Stimulated activated CD4-positive, alpha-beta T cell treated with anti-CD3 and anti-CD28 coated beads, Interleukin-2, amount 100 ng/mL, for 48 hours (primary cell): ENCODE results near the gene LIPC.

Source experiments
- DNase-seq, 2 donors: peaks; one replicate each; pipeline ENCODE4 v3.0.0-alpha.2; 2020

The LIPC gene

DNA sequence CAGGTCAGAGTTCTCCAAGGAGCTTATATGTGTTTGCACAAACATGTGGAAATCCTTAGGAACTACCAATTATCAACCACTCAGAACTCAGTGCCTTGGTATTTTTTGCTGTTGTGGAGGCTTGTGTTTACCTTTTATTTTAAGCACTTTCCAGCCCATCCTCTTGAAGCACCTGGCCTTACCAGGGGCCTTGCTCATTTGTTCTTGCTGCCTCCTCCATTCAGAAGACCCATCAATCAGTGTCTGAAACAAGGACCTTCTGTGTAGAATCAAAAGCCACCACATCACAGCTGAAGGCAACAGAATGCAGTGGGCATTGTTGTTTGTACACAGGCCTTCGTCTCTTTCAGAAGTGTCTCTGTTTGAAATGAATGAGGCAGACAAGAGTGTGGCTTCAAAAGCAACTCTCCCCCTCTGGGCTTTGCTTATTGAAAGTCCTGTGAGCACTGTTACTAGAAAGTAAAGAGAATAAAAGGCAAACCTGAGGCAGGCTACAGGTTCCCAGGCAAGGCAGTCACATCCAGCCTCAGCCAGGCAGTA lies 24.5 kb upstream of the LIPC start:
- no peak for DNase-seq

DNA sequence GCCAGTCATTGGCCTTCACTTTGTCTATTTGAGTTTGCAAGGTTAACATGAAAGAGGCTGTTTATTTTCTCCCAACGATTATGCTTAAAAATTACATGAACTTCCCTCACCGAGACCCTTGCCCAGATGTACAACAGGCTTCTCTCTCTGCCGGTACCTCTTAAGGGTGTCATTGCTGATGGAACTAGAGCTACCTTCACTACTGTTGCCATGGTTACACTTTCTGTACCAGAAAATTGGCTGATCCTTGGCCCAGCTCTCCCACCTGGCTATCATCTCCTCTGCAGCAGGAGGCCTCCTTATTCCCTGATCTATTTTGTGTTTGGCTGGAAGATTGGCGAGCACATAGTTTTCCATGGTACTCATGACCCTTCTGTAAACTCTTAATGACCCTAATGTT lies 24.0 kb upstream of the LIPC start:
- no peak for DNase-seq

DNA sequence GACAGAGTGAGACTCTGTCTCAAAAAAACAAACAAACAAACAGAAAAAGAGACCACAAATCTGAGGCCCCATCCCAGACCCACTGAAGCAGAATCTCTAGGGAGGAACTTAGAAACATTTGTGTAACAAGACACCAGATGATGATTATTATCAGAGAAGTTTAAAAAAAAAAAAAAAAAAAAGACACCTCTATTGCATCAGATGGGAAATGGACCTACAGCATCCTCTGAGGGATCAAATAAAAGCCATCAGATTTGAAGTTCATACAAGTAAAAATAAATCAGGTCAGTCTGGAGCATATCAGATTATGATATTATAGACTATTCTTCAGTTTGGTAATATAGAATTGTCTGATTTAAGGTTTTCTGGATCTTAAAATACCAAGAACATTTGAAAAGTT lies 21.9 kb upstream of the LIPC start:
- DNase-seq: no peak

DNA sequence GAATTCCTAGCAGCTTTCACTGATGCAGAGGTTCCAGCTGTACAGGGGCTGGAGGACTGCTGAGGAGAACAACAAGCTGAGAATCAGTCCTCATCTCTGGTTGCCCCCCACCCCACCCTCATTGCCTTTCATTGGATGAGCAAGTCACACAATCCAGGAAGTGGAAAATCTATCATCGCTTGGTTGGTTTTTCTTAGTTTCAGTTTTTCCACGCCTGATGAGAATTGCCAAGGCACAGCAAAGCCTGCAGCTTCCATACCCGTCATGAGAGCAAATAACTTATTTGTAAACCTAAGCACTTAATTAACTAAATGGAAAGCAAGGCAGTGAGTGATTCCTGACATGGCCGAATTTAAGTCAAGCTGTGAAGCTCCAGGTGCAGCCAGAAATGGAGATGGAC lies 21.4 kb upstream of the LIPC start:
- peak in 1 of 2 donors; percentile 9 for DNase-seq

DNA sequence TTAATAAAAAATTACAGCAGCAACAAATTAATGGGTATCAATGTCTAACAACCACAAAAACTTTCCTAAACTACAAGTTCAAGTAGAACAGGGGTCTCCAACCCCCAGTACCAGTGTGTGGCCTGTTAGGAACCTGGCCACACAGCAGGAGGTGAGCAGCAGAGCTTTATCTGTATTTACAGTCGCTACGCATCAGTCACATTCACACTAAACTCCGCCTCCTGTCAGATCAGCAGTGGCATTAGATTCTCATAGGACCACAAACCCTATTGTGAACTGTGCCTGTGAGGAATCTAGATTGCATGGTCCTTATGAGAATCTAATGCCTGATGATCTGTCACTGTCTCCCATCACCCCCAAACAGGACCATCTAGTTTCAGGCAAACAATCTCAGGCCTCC lies 18.5 kb upstream of the LIPC start:
- no peak for DNase-seq

DNA sequence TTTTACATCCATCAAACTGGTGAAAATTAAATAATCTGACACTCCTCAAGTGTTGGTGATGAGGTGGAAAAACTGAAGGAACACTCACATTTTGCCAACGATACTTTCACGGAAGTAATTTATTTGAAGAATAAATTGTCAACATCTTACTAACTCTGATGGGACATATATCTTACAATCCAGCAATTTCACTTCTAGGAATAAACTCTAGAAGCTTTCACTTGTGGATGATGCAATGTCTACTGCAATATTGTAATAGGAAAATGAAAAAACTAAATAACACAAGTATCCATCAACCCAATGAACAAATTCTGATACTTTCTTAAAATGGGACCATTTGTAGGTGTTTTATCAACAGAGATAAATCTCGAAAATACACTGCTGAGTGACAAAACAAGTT lies 16.2 kb upstream of the LIPC start:
- DNase-seq: no peak

DNA sequence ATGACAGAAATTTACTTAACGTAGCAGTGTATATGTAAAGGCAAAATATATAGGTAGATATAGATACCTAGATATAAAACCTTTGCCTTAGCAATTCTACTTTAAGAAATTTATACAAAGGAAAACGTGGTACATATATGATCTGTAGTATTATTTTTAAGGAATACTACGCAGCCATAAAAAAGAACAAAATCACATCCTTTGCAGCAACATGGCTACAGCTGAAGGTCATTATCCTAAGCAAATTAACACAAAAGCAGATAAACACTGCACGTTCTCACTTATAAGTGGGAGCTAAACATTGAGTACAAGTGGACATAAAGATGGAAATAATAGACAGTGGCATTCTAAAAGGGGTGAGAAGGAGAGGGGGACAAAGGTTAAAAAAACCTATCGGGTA lies 14.8 kb upstream of the LIPC start:
- no peak for DNase-seq

DNA sequence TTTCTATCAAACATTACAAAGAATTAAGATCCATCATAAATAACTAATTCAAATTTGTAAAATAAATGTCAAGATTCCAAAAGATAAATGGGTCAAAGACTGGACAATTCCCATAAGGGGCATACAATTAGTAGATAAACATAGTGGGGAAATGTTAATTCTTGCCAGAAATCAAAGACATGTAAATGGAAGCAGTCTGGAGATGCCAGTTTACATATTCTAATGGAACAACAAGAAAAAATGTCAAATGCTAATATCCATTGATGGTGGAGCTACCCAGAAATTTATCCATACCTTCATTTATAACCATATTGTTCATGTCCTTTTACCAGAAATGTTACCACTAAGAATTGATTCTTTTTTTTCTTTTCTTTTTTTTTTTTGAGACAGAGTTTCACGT lies 13.7 kb upstream of the LIPC start:
- no peak for DNase-seq

DNA sequence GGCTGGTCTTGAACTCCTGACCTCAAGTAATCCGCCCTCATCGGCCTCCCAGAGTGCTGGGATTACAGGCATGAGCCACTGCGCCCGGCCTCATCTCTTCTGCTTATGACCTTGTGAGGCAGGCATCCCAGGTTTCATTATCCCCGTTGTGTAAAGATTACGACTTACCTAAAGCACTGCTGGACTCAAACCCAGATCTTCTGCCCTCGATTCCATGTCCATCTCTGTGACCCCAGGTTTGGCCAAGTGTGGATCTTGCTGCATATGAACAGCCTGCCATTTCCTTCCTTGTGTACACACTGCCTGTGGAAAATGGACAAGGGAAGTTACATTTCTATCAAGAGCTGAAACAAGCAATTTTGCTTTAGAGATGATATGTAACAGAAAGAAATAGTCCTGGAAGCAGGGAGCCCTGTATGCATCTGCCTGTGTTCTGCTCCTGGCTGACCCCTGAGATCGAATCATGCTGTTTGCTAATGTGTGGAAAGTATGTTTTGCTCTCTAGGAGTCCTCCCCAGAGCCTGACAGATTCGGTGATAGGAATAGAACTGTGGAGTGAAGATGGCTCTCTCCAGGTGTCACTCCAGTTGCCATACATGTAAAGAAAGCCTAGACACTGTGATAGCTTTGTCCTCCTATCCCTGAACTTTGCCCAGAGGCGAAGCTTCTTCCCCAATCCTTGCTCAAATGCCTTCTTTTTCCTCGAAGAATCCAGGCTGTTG lies 11.8 kb upstream of the LIPC start:
- DNase-seq: no peak

DNA sequence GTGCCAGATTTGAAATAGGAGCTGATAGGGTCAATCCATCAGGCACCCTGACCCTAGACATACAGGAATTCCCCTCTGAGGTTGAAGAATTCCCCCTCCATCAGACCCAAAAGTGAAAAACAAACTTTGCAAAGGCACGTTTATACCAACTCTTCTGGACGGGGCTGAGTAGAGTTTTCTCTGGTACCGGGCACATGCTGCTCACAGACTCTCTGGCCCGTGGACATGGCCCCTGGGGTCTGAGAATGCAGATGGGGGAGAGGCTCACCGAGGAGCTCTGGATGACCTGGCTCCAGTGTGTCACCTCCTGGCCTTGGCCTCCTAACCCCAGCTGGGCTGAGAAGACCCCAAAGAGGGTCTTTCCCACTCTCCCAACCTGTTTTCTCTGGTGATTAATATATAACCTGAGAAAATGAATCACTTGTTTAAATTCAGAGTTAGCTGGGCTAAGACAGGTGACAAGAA lies 11.2 kb upstream of the LIPC start:
- no peak for DNase-seq

DNA sequence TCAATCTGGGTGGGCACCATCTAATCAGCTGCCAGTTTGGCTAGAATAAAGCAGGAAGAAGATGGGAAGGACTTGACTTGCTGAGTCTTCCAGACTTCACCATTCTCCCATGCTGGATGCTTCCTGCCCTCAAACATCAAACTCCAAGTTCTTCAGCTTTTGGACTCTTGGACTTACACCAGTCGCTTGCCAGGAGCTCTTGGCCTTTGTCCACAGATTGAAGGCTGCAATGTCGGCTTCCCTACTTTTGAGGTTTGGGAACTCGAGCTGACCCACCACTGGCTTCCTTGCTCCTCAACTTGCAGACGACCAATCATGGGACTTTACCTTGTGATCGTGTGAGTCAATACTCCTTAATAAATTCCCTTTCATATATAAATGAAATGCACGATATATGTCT lies 8.6 kb upstream of the LIPC start:
- DNase-seq: no peak

DNA sequence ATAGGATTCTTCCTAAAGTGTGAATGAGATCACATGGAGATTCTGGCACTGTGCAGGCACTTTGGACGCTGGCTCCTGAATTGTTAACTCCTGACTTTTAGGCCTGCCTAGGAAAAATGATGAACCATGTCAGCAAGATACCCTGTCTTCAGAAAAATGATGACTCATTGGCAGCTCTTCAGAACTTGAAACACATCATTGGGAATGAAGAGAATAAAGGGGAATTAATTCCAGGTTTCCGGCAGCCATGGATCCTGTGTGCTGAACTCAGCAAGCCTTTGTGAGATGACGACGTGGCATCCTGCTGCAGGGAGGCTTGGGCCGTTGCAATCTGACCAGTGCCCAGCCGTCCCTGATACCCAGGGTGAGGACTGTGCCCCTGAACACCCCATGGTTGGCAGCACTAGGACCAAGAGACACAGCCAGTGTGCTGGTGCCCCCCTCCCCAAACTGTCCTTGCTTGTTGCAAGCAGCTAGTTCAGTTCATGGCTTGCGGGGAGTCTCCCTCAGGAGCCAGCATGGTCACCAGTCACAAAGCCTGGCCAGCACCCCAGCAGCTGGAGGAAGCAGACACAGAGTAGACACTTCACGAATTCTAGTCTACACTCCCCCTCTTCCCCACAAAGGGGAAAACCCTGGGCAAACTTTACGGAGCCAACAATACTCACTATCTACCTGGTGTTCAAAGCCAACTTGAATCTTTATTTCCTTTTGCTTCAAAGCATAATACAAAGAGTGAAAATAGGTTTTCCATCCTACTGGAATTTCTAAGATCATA lies 7.8 kb upstream of the LIPC start:
- DNase-seq: no peak

DNA sequence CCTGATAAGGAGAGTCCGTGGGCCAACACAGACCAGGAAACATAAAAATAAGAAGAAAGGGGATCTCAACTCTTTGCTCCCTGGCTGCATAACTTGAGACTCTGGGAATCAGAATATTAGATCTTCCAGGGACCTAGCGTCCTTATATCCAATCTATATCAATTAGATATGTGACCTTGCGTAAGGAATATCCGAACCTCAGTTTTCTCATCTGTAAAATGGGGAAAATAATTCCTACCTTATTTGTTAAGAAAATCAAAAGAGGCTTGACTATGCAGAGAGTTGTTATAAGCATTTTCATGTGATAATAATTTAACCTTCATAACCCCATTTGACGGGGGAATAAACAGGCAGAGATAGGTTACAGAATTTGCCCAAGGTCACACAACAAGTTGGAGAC lies 7.1 kb upstream of the LIPC start:
- DNase-seq: no peak

DNA sequence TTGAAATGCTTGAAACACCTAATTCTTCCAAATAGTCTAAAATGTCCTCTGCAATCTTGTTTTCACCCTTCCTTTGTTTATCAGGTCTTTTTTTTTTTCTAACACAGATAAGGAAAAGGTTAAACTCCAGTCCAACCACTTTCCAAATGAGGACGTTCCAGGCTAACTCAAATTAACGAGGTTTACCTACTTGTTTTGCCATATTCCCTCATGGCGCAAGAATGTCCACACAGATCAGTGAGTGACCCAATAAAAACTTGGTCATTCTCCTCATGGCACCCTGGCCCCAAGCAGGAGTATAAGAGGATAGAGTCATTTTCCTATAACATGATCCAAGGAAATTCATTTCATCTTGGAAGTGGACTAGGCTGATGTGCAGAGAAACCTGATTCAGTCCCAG lies 6.6 kb upstream of the LIPC start:
- no peak for DNase-seq

DNA sequence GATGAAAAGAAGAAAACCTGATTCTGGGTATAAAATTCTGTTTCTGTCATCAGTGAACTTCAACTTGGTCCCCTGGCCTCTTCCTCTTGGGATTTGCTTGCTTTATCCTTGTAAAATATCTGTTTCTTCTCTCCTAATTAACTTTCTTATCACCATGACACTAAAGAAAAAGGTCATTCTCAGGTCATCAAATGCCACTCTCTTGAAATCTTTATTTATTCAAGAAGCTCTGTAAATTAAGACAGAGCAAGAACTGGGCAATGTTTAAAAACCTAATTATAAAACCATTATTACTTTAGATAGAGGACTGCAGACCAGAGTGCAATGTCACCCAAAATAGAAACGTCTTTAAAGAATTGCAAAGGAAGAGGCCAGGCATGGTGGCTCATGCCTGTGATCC lies 6.0 kb upstream of the LIPC start:
- no peak for DNase-seq

DNA sequence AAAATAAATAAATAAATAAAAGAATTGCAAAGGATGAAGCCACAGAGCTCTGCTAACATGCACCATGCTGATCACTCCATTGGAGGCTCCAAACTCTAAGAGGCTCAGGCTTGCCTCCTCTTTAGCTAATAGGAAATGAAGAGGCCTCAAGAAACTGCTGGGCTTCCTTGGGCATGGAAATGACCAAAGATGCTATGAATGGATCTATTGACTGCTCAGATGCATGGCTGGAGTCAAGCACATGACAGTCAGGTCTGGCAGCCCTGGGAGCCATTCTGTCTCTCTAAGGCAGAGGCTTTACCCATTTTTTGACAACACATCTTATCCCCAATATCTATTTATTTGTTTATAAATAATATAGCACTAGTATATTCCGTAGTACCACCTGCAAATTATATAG lies 5.3 kb upstream of the LIPC start:
- DNase-seq: no peak

DNA sequence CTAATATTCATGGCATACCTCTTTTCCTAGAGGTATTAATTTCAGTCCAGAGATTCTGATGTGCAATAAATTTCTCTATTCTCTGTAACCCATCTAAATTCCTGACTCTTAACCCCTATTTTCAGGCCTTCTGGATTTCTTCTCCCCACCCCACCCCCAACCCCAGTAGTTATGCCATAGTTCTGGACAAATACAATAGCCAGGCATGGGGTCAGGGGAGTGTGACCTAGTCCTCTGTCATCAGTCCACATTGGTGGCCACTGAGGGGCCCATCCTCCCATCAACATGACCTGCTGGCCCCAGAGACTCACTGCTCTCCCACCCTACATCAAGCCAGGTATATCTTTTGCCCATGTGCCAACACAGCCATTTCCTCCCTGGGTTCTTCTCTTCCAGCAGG lies 3.8 kb upstream of the LIPC start:
- no peak for DNase-seq

DNA sequence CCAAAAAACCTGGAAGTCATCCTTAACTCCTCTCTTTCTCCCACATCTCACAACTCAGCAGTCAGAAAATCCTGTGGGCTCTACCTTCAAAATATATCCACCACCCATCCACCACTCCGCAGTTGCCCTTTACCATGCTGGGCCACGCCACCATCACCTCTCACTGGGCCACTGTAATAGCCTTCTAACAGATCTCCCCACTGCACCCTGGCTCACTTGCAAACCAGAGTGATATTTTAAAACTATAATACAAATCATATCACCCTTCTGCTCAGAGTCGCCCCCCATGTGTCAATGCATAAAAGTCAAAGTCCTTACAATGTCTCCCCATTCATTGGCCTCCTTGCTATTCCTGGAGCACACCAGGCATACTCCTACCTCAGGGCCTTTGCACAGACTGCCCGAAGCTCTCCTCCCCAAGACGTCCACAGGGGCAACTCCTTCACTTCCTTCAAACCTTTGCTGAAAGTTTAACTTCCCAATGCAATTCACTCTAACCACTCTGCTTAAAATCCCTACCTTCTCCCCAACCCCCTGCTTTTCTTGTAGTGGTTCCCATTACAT lies 1.5 kb upstream of the LIPC start:
- no peak for DNase-seq

DNA sequence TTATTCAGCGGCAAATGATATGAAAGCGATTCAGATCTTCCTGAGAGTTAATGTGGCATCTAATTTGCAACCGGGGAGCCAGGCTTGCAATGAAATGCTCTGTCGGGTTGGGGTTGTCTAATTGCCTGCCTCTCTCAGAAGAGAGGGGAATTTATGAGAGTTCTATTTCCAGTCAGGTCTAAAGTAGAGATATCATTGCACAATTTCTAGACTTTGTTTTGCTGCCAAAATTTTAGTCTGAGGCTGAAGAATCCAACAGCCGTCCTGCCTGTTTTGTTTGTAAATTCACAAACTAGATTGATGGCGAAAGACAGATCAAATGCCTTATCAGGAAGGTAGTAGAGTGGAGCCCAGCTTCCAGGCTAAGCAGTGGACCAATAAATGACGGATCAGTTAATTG lies 610 bp downstream of the LIPC start:
- no peak for DNase-seq

DNA sequence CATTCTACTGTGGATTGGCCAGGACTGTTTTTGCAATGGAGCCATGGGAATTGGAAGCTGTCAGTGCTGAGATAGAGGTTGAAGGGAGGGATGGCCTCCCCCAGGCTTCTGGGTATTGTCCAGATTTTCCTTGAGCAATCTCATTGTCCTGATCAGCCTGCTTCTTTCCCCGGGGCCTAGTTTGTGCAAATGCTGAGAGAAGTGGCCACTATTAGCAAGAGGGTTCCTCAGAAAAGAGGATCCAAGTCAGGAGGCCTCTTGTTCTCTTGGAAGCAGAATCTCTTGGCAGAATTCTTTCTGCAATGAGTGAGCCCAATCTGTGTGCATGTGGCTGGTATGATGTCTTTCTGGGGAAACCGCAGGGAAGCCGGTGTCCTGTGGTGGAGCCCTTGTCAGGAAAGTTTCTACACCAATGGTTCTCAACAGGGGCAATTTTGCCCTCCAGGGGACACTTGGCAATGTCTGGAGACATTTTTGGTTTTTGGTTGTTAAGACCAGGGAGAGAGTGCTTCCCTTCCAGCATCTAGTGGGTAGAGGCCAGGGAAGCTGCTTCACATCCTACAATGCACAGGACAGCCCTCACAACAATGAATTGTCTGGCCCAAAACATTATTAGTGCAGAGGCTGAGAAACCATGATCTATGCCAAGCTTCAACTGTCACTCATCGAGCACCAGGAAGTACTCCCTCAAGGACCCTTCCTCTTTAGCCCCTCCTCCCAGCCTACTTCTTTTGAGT lies 2.0 kb downstream of the LIPC start:
- no peak for DNase-seq

DNA sequence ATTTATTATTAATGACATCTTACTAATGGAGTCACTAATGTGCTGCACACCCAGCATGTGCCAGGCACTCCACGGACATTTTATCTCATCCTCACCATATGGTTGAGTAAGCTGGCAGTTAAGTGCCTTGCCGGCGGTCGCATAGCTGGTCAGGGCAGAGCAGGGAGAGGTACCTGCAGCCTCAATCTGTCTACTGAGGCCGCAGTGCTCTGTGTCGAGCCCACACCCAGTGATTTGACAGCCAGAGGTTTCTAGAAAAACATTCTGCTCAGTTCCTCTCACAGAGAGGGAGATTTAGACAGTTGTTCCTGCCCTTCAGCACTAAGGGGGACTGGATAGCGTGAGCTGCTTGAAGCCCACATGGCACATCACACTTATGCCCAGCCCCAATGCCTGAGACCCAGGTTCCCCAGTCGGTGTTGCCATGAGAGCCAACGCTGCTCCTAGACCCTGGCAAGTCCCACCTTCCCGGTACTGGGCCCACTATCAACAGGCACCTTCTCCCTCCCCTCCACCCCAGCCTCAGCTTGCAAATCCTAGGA lies 2.6 kb downstream of the LIPC start:
- no peak for DNase-seq

DNA sequence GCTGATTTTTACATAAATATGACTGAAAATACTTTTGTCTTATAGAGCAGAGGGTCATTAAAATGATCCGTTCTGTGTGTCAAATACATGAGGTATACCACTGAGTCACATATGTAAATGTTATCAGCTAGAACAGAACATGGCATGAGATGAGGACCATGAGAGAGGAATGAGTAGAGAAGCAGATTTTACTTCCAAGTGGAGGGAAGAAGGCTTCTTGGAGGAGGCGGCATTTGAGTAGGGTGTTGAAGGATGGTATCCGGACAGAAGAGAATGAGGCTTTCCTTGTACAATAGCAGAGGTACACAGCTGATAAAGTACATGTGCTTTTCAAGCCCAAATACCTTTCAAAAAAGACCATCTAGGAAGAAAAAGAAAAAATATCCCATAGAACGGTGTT lies 4.8 kb downstream of the LIPC start:
- no peak for DNase-seq

DNA sequence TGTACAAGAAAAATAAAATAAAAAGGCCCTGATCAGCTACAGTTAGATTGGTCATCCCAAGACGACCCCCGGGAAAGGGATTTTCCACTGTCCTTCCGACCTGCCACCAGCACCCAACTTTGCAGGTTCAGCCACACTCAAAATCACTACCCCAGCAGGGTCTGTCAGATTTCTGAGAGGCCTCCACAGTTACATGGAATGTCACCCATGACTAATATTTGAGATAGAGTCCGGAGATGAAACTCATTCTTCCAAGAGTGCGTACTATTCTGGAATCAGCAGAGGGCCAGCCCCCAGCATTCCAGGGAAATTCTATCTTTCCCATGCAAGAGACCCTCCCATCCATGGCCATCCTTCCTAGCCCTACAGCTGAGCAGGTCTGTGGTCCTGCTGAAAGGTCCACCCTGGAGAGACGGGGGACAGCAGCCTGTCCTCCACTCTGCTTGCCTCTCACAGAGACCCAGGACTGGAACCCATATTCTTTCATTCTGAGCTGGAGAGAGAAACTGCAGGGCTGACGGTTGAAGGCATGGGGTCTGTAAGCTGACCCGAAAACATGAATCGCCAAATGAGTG lies 5.8 kb downstream of the LIPC start:
- no peak for DNase-seq
